Keratinocyte (primary cell): ENCODE measurements around the gene COMMD4. TPM values are rescaled to one million over a fixed set of nuclear protein-coding genes. Genes with fewer than 3 reads are reported as not detected.

Experiments used
- DNase-seq: peaks from one replicate; pipeline ENCODE4 v3.0.0-alpha.2; 2011; ENCODE audit warnings: low read depth, missing footprints, low spot score
- FAIRE-seq: peaks from 2 replicates; lab custom pipeline; 2011; peaks lifted over from hg19 to GRCh38; lab: Jason Lieb, UNC
- H2AFZ ChIP-seq: 2 replicates; pipeline ENCODE4 v1.6.0; 2012; ENCODE audit warnings: low read length, control low read depth, inconsistent platforms; ENCODE audit not compliant: control insufficient read depth
- H3K27ac ChIP-seq: 2 replicates; pipeline ENCODE4 v1.5.1; 2011; ENCODE audit warnings: low read length; ENCODE audit not compliant: control insufficient read depth, insufficient read depth
- H3K27me3 ChIP-seq: 3 replicates; pipeline ENCODE4 v1.6.0; 2011; ENCODE audit warnings: low read length; ENCODE audit not compliant: control insufficient read depth, insufficient read depth; ENCODE audit errors: extremely low read depth
- H3K36me3 ChIP-seq, 2 experiments: 2 replicates in 1 of 2; 3 replicates in 1 of 2; pipeline ENCODE4 v1.5.1; 2011; ENCODE audit warnings: low read length in 2 of 2, mild to moderate bottlenecking in 1 of 2; ENCODE audit not compliant: control insufficient read depth in 2 of 2, insufficient read depth in 2 of 2; ENCODE audit errors: extremely low read depth in 1 of 2
- H3K4me1 ChIP-seq: 3 replicates; pipeline ENCODE4 v1.5.1; 2011; ENCODE audit warnings: low read length; ENCODE audit not compliant: control insufficient read depth, insufficient read depth; ENCODE audit errors: extremely low read depth
- H3K4me2 ChIP-seq: 3 replicates; pipeline ENCODE4 v1.6.0; 2011; ENCODE audit warnings: low read depth, low read length; ENCODE audit not compliant: control insufficient read depth, insufficient read depth; ENCODE audit errors: extremely low read depth
- H3K4me3 ChIP-seq, 3 experiments: fragments of 200-600 bp in 1 of 3; sonication (generic) in 1 of 3; 2 replicates in 2 of 3; 3 replicates in 1 of 3; pipeline ENCODE4 v1.5.1; 2011 to 2016; ENCODE audit warnings: low read length in 3 of 3, mild to moderate bottlenecking in 3 of 3, control low read depth in 2 of 3, inconsistent platforms in 1 of 3, low read depth in 1 of 3, mixed read lengths in 1 of 3, mixed run types in 1 of 3, moderate library complexity in 1 of 3; ENCODE audit not compliant: control insufficient read depth in 2 of 3, insufficient read depth in 2 of 3; ENCODE audit errors: extremely low read depth in 1 of 3
- H3K79me2 ChIP-seq: 2 replicates; pipeline ENCODE4 v1.6.0; 2012; ENCODE audit warnings: low read length; ENCODE audit not compliant: control insufficient read depth, insufficient read depth
- H3K9ac ChIP-seq: 3 replicates; pipeline ENCODE4 v1.6.0; 2011; ENCODE audit warnings: low read length; ENCODE audit not compliant: control insufficient read depth, insufficient read depth; ENCODE audit errors: extremely low read depth
- H3K9me1 ChIP-seq: 3 replicates; pipeline ENCODE4 v1.6.0; 2011; ENCODE audit warnings: low read length; ENCODE audit not compliant: control insufficient read depth, insufficient read depth; ENCODE audit errors: extremely low read depth
- H3K9me3 ChIP-seq: 2 replicates; pipeline ENCODE4 v1.5.1; 2012; ENCODE audit warnings: low read depth, low read length; ENCODE audit not compliant: control insufficient read depth
- H4K20me1 ChIP-seq: 3 replicates; pipeline ENCODE4 v1.6.0; 2011; ENCODE audit warnings: low read length; ENCODE audit not compliant: control insufficient read depth, insufficient read depth; ENCODE audit errors: extremely low read depth
- CTCF ChIP-seq, 3 experiments: IDR thresholded peaks in 1 of 3; conservative IDR thresholded peaks in 1 of 3; optimal IDR thresholded peaks in 1 of 3; 2 replicates in 2 of 3; 3 replicates in 1 of 3; pipeline versions ENCODE3 to v1.5.1; 2011; ENCODE audit warnings: low read length in 3 of 3, mild to moderate bottlenecking in 3 of 3, moderate library complexity in 2 of 3, control low read depth in 1 of 3, inconsistent platforms in 1 of 3; ENCODE audit not compliant: insufficient read depth in 2 of 3; ENCODE audit errors: extremely low read depth in 1 of 3
- EZH2 ChIP-seq: IDR thresholded peaks from one replicate; pipeline ENCODE4 v1.6.1; 2012; ENCODE audit warnings: inconsistent platforms, mild to moderate bottlenecking, low read length, moderate library complexity
- dilution Hi-C: fragments of 300-500 bp; cut with MboI; formaldehyde crosslinking; loops from one replicate; pipeline ENCODE4 v1.7.0; 2020; ENCODE audit warnings: low sequenced_read_pairs; ENCODE audit not compliant: extremely low pct_ligation_motif_present
- polyA plus RNA-seq, 5 experiments: library from polyadenylated mRNA; depleted of rRNA in 3 of 5; stranded (reverse) in 3 of 5; stranded (forward) in 1 of 5; unstranded in 1 of 5; fragments of >200 nt; gene quantifications; 1 replicate in 1 of 5; 2 replicates in 3 of 5; 3 replicates in 1 of 5; pipeline versions ENCODE4 v1.2.1 to v1.2.3, GENCODE V29; 2011 to 2012; ENCODE audit warnings: missing spikeins in 2 of 5, low read depth in 1 of 5, low replicate concordance in 1 of 5

COMMD4 gene
- polyA plus RNA-seq, 1 donor (not counting 4 experiments of a cell fraction or from before 2014, with no cell fraction given): 48.2 TPM

GRCh38 chr15:75357976-75358673, 22.3 kb downstream of the COMMD4 start:
- TF ChIP-seq EZH2: no peak
- no peak for TF ChIP-seq CTCF (optimal IDR thresholded peaks at IDR 0.05 in 1 of 3, IDR thresholded peaks at IDR 0.05 in 1 of 3, conservative IDR thresholded peaks at IDR 0.05 in 1 of 3; ENCODE audit: extremely low read depth in 1 of 3, insufficient read depth in 2 of 3, low read length in 3 of 3)
- H3K9ac ChIP-seq: no peak overlapping the region
- H2AFZ ChIP-seq: no peak overlapping the region
- H3K9me1 ChIP-seq: no peaks in the 10 kb centered on the region
- peaks cover 19 to 43% of the 10 kb centered on the region in 2 experiments for H3K36me3 ChIP-seq
- no peaks in the 10 kb centered on the region for H3K9me3 ChIP-seq
- no peaks in the 10 kb centered on the region for H3K4me1 ChIP-seq
- no peak overlapping the region for H3K27ac ChIP-seq
- no peak overlapping the region for H3K4me2 ChIP-seq
- H4K20me1 ChIP-seq: no peaks in the 10 kb centered on the region
- no peak overlapping the region for H3K4me3 ChIP-seq
- H3K79me2 ChIP-seq: no peaks in the 10 kb centered on the region
- FAIRE-seq (no peak), DNase-seq (no peak)
- dilution Hi-C loops: no loop called here
- H3K27me3 ChIP-seq: no peaks in the 10 kb centered on the region

GRCh38 chr15:75358771-75359536, 23.1 kb downstream of the COMMD4 start:
- H3K36me3 ChIP-seq: peaks cover 19 to 43% of the 10 kb centered on the region in 2 experiments
- no peaks in the 10 kb centered on the region for H3K79me2 ChIP-seq
- H3K9ac ChIP-seq: no peak overlapping the region
- H3K4me3 ChIP-seq: no peak overlapping the region
- no peak overlapping the region for H3K4me2 ChIP-seq
- H3K9me1 ChIP-seq: no peaks in the 10 kb centered on the region
- DNase-seq: no peak
- H3K9me3 ChIP-seq: no peaks in the 10 kb centered on the region
- dilution Hi-C loops: no loop called here
- H4K20me1 ChIP-seq: no peaks in the 10 kb centered on the region
- H3K4me1 ChIP-seq: no peaks in the 10 kb centered on the region
- no peaks in the 10 kb centered on the region for H3K27me3 ChIP-seq
- H2AFZ ChIP-seq: no peak overlapping the region
- no peak for FAIRE-seq
- no peak overlapping the region for H3K27ac ChIP-seq
- no peak for TF ChIP-seq EZH2
- TF ChIP-seq CTCF (optimal IDR thresholded peaks at IDR 0.05 in 1 of 3, IDR thresholded peaks at IDR 0.05 in 1 of 3, conservative IDR thresholded peaks at IDR 0.05 in 1 of 3; ENCODE audit: extremely low read depth in 1 of 3, insufficient read depth in 2 of 3, low read length in 3 of 3): no peak
